GM21786 (cell line): Measurements from ENCODE around the gene MPDZ.

Experiments
- ATAC-seq: cut with Tn5 transposase; IDR thresholded peaks from one replicate; pipeline ENCODE4 v1.9.1; 2021; ENCODE audit not compliant: unreplicated experiment

MPDZ gene

DNA sequence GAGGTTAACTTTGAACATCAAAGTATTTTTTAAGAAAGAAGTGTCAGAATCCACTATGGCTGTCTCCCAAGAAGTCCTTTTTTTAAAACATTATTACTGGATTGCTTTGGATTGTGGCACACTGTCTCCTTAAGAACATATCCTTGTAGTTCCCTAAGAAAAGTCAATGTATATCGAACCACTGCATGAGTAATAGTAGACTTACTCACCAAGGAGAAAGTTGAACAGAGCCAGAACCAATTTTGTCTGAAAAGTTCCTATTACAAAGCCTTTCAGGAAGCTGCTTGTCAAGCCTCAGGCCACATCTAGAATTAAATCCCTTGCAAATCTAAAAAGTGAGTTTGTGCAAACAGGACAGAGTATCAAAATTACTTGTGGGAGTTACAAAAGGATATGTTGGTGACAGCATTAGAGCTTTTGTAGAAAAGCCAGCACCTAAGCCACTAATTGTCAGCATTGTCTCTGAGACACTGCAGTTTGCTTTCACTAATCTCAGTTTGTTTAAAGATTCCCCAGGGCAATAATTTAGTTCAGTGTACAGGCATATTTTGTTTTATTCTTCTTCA, 195.4 kb downstream of the MPDZ start:
- ATAC-seq, result no peak

DNA sequence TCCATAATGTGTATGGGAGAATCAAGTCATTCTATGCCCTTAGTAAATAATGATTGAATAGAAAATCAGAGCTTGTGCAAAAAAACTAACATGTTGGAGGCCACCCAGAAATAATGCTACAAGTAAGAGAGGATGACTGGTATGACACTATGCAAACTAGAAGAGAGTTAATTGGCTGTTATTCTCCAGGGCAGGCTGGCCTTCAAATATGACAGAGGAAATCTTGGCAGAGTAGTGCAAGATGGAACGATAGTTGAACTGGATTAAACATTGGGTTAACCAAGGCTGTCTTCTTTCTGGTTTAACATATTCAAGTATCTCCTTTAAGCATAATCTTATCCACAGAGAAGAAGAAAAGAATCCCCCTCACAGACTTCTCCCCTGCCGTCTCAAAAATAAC, 196.1 kb downstream of the MPDZ start:
- no peak for ATAC-seq

DNA sequence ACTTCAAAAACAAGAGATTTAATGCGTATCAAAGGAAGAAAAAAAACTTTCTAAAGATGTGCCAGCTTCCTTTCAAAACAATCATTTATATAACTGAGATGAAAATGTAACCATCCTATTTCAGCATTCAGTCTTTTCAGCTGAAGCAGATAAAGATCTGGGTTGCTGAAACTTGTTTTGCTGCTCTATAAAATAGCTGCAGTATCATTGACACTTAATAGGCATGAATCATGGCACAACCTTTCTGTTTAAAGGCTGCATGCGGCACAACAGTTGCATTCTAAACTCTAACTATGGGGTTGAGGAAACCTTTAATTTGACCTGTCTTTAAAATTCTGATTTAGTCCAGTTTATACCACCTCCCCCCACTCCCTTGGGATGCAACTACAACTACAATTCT, 196.7 kb downstream of the MPDZ start:
- ATAC-seq, result no peak

DNA sequence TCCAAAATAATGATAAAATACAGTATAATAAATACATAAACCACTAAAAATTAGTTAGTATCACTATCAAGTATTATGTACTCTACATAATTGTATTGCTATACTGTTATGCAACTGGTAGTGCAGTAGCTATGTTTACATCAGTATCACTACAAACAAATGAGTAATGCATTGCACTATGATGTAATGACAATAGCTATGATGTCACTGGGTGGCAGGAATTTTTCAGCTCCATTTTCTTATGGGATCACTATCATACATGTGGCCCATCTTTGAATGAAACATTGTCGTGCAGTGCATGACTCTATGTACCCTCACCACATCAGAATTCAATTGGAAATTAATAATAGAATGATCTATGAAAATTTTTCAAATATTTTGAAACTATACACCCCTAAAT, 201.3 kb downstream of the MPDZ start:
- ATAC-seq, result no peak

DNA sequence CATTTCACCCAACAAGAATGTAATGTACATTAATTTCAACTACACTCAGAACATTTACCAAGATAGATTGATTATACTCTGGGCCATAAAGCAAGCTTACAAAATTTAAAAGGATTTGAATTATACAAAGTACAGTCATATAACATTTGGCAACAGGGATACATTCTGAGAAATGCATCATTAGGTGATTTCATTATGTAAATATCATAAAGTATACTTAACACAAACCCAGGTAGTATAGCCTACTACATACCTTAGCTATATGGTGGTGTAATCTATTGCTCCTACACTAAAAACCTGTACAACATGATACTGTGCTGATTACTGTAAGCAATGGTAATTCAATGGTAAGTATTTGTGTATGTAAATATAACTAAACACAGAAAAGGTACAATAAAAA, 202.9 kb downstream of the MPDZ start:
- no peak for ATAC-seq

DNA sequence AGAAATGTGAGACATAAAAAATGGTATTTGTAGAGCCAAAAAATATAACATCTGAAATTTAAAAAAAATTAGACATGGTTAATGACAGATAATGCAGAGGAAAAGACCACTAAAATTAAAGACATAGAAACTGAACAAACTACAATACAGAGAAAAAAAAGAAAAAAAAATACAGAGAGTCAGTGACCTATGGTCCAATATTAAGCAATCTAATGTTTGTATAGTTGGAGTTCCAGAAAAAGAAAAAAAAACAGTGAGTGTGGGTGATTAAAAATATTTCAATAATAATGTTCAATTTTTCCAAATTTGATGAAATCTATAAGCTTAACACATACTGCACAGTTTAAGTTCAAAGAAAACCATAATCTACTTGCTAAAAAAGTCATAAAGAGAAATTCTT, 207.6 kb downstream of the MPDZ start:
- no peak for ATAC-seq

DNA sequence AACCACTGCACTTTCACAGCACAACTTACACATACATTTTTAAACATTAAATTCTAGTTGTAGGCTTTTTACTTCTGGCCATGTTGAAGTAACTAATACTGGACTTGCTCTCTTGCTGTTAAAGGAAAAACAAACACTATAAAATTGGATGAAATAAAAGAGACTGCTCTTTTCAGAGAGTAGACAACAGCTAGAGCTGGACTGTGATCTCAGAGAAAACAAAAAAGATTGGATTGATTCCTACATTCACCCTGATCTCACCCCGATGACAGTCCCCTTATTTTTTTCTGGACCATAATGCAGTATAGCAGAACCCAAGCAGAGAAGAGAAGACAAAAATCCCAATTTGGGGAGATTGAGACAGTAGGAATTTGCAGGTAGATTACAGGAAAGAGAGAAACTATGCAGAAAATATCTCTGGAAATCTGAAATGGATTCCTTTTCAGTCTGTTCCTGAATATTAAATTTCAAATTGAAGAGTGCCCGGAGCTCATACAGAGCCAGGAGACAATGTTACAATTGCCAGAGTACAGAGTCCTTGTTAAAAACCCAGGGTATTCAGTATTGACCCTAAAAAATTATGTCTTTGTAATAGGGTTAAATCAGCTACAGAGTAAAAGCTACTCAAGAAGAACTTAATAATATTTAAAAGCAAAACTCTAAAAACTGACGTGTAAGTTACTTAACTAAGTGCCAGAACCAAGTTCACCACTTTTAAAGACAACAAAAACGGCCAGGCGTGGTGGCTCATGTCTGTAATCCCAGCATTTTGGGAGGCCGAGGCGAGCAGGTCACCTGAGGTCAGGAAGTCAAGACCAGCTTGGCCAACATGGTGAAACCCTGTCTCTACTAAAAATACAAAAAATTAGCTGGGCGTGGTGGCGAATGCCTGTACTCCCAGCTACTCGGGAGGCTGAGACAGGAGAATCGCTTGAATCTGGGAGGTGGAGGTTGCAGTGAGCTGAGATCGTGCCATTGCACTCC, 208.6 kb downstream of the MPDZ start:
- ATAC-seq, result no peak

DNA sequence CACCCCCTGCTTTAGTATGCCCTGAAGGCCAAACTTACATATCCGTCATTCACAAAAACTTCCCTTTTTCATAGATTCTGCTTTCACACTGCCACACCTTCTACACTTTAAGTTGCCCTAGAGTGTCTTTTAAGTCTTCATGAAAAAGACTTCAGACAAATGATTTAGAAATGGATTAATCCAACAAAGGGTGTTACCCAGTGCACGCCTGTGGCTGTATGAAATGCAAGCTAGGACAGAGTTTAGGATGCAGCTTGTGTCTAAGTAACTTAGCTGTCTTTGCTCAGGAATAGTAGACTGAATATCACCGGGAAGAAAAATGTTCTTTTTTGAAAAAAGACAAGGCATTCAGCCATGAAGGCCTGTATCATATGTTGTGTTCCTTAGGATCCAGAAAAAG, 210.0 kb downstream of the MPDZ start:
- no peak for ATAC-seq

DNA sequence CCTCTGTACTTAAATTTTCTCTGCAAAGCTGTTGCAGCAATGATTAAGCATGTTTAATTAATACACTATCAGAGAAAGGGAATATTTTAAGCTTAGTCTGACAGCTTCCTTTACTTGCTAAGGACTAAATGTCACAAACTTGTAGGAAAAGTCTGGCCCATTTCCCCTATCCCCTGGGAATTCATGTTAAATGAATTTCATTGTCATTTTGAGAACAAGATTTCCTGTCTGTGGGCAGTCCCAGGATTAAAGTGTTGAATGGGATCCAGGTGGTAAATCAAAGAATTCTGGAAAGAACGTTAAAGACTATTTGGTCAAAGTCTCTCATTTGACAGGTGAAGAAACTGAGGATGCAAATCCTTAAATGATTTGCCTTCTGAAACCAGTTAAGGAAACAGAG, 214.8 kb downstream of the MPDZ start:
- ATAC-seq, result no peak

DNA sequence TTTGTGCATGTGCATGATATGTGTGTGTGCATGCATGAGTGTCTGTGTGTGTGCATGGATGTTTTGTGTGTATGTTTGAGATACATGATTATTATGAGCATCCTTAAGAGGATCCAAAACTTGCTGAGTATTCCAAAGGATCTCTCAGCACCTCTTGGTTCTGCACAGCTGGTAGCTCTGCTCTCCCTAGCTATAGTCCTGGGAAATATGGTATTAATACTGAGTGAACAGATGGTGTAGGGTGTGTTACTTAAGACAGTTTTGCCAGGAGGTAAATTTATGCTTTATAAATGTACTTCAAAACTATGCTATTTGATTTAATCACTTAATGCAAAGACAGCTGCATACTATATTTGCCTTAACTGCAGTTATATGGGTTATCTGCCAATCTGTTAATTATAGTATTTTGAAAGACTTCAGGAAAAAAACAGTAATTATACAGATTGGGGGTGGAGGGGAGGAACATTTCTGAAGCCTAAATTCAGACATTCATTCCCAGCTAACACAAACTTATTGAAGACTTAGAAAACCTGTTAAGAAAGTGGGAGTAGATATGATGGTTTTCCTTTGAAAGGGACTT, 215.5 kb downstream of the MPDZ start:
- ATAC-seq, result no peak

DNA sequence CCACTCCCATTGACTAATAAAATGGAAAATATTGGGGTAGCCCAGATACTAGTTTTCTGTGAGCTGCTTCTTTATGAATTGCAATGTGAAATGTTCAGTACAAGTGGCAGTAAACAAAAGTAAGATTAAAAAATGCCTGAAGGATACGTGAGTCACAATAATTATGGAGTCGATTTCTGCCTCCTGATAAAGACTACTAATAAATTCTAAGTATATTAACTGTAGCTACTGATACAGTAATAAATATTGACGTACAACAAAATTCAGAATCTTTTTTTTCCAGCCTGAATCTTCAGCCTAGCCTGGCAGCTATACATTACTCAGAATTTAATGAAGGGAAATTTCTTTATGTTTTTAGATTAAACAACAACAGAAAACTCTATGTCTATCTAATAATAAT, 218.1 kb downstream of the MPDZ start:
- ATAC-seq, result no peak
